ENCODE measurements around the gene PVALB.

DNA sequence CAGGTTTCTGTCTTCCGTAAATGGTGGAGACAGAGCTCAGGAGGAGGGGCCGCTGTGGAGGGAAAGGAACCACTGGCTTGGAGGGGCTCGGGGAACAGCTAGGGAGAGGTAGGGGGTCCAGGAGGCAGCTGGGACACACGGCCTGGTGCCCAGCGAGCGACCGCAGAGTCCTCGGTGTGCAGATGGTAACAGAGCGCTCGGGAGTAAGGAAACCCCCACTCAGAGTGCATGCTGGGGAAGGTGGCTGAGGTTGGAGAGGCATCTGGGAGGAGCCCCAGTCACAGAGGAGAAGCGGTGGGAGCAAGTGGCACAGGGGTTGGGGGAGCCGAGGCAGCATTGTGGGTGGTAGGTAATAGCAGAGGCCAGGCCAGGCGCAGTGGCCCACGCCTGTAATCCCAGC, 33.2 kb upstream of the PVALB start:
- TF ChIP-seq POLR2AphosphoS5 (IDR thresholded peaks at IDR 0.05; ENCODE audit: low read depth, low read length) (no peak), POLR2A (IDR thresholded peaks at IDR 0.05; ENCODE audit: low read depth, low read length) (no peak), TAF1 (IDR thresholded peaks at IDR 0.05; ENCODE audit: low read depth, low read length) (no peak)
